Activated naive CD4-positive, alpha-beta T cell treated with anti-CD3 and anti-CD28 coated beads, Interleukin-2, amount 50 U/mL, for 16 hours (primary cell): ENCODE results near the gene MARVELD2.
"Not testable (repeated sequence)": the region's sequence is repeated elsewhere in the genome, so short reads cannot be mapped to it uniquely, and the experiment has no call there.

ENCODE experiments used
- DNase-seq: peaks from one replicate; pipeline ENCODE4 v3.0.0-alpha.2; 2020

The MARVELD2 gene

DNA sequence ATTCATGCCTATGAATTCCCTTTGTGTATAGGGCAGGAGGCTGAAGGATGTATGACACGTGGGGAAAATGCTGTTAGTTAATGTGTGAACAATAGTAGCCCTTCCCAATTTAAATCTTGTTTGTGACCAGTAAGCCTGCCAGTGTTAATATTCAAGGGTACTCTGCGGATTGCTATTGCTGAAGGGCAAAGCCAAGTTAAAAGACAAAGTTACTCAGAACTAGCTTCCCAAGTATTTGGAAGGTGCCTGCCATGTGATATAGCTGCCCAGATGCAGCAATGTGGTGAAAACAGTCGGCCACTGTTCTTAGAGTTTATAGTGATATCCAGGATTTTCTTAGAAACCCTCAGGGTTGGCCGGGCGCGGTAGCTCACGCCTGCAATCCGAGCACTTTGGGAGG is 34.6 kb downstream of the MARVELD2 start:
- DNase-seq, result no peak

DNA sequence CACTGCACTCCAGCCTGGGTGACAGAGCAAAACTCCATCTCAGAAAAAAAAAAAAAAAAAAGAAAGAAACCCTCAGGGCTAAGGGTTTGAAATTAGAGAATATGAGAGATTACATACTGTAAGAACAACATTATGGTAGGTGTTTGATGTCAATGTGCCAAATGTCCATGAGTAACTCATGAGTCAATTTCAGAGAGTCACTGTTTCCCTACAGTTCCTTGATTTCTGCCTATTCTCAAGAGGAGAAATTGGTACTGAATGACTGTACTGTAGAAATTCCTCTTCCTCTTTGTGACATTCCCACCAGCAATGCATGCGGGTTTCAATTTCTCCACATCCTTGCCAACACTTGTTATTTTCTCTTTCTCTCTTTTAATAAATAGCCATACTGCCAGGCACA is 35.2 kb downstream of the MARVELD2 start:
- DNase-seq, result no peak

DNA sequence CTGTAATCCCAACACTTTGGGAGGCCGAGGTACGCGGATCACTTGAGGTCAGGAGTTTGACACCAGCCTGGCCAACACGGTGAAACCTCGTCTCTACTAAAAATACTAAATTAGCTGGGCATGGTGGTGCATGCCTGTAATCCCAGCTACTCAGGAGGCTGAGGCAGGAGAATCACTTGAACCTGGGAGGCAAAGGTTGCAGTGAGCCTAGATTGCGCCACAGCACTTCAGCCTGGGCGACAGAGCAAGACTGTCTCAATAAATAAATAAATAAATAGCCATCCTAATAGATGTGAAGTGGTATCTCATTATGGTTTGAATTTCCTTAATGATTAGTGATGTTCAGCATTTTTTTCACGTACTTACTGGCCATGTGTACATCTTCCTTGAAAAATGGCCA is 35.6 kb downstream of the MARVELD2 start:
- DNase-seq, result not testable (repeated sequence)

DNA sequence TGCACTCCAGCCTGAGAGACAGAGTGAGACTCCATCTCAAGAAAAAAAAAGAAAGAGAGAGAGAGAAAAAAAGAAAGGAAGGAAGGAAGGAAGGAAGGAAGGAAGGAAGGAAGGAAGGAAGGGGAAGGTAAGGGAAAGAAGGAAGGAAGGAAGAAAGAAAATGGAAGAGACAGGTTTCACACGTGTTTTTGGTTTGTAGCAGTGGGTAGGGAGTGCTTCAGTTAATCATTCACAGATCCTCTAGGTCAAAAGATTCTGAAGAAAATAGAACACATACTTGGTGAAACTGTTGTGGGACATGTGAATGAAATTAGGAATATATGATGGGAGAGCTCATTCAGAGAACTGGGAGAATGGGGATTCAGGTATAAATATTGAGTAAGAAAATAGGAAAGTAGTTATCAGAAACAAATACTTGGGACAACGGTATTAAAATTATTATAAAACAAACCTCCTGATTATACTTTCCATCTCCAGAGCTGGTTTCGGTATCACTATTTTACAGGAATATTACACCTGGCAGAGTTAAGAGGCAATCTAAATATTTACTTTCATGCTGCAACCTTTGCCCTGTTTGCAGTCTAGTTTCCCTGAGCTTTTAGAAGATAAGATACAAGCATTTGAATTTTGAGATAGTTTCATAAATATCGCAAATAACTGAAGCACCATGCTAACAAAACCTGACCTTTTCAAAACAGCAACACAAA is 37.2 kb downstream of the MARVELD2 start:
- no peak for DNase-seq

DNA sequence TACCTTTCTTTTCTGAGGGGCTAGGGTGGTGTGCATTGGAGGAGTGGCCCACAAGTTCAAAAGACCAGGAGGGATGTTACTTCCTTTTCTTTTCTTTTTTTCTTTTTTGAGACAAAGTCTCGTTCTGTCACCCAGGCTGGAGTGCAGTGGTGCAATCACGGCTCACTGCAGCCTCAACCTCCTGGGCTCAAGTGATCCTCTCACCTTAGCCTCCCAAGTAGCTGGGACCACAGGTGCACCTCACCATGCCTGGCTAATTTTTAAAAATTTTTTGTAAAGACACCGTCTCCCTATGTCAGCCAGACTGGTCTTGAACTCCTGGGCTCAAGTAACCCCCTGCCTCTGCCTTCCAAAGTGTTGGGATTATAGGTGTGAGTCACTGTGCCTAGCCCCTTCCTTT is 38.6 kb downstream of the MARVELD2 start:
- DNase-seq, result not testable (repeated sequence)

DNA sequence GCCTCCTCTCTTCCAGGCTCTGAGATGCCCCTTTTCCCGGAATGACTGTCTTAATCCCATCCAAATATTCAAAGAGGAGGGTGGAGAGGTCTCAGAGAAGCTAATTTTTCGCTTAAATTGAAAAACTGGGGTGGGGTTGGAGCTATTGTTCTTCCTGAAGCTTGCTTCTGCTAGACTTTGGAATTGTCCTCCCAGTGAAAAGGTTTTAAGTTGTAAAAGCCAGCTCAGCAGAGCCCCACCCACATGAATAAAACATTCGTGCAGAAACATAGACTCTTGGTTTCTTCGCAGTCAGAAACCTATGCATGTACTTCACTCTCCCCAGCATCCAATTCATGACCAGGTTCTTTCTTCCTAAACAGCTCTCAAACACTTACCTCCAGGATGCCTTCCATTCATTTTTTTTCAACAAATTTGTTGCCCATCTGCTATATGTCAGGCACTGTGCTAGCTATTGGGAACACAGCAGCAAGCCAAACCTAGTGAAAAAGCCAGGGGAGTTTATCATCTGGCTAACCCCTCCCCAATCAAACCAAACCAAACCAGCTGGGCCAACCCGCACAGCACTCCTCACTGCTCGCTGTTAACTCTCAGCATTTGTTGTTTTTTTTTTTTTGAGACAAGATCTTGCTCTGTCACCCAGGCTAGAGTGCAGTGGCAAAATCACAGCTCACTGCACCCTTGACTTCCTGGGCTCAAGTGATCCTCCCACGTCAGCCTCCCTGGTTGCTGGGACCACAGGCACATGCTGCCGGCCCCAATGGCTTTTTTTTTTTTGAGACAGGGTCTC is 39.7 kb downstream of the MARVELD2 start:
- no peak for DNase-seq

DNA sequence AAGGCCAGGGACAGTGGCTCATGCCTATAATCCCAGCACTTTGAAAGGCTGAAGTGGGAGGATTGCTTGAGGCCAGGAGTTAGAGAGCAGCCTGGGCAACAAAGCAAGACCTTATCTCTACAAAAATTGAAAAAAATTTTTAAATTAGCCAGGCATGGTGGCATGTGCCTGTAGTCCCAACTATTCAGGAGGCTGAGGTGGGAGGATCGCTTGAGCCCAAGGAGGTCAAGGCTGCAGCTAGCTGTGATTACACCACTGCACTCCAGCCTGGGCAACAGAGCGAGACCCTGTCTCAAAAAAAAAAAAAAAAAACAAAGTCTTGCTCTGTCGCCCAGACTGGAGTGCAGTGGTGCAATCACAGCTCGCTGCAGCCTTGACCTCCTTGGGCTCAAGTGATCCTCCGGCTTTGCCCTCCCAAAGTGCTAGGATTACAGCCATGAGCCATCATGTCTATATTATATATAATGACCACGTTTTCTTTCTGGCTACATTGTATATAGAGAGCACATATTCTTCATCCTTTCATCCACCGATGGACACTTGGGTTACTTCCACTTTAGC is 40.6 kb downstream of the MARVELD2 start:
- not testable (repeated sequence) for DNase-seq

DNA sequence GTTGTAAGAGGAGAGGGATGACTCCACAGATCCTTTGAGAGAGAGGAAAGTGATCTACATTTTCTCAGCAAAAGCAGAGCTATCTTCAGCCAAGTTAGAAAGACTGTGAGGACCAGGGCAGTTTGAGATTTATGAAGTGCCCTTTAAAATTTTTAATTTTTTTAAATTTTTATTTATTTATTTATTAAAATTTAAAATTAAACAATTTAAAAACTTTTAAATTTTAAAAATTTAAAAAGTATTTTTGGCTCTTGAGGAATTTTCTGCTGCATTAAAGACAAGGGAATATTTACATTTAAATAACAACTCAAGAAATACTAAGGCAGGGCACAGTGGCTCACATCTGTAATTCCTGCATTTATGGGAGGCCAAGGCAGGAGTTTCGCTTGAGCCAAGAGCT is 47.3 kb downstream of the MARVELD2 start:
- no peak for DNase-seq

DNA sequence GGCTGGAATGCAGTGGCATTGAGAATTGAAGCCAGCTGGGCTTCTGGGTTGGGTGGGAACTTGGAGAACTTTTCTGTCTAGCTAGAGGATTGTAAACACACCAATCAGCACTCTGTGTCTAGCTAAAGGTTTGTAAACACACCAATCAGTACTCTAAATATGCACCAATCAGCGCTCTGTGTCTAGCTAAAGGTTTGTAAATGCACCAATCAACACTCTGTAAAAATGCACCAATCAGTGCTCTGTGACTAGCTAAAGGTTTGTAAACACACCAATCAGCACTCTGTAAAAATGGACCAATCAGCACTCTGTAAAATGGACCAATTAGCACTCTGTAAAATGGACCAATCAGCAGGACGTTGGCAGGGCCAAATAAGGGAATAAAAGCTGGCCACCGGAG is 51.5 kb downstream of the MARVELD2 start:
- DNase-seq, result not testable (repeated sequence)

DNA sequence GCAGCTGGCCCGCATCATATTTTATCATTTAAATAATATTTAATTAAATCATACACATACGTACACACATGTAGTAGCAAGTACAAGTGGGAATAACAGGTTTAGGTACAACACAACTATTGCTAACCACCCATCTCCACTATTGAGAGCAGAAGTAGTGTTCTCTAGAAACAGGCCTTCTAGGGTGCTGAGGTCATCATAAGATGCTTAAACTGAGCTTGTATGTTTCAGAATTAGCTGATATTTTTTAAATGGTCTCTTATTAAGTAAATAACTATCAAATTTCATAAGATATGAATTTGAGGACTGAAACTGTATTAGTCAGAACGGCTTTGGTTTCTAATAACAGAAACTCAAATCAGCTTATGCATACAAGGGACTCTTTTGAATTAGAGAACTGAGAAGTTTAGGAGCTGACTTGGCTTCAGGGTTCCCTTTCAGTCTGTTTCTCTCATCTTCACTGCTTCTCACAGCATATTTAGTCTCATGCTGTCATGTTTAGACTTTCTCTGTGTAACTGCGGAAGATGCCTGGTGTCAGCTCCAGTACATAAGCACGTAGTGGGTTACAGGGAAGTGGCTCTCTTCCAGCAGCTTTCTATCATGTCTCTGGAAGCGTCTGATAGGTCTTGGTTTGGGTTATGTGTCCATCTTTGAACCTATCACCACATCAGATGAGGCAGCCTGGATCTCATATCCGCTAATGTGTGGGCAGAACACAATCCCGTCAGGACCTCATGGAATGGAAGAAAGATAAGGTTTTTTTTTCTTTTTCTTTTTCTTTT is 52.7 kb downstream of the MARVELD2 start:
- no peak for DNase-seq

DNA sequence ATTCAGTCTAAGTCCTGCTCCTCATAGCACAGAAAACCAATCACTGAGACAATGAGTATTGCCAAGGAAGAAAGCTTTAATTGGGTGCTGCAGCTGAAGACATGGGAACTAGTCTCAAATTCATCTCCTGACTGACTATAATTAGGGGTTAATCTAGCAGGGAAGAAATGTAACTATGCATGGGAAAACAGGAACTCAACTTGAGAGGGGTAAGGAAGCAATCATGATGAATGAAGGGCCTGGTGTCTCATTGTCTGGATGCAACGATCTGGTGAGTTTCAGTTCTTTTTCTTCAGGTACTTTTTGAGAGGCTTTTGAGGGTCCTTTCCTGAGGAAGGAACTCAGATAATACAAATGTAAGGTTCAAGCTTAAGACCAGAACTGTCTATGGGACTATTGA is 53.7 kb downstream of the MARVELD2 start:
- DNase-seq, result no peak

DNA sequence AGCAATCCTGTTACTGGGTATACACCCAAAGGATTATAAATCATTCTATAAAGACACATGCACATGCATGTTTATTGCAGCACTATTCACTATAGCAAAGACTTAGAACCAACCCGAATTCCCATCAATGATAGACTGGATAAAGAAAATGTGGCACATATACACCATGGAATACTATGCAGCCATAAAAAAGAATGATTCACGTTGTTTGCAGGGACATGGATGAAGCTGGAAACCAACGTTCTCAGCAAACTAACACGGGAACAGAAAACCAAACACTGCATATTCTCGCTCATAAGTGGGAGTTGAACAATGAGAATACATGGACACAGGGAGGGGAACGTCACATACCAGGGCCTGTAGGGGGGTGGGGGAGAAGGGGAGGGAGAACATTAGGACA is 56.6 kb downstream of the MARVELD2 start:
- not testable (repeated sequence) for DNase-seq

DNA sequence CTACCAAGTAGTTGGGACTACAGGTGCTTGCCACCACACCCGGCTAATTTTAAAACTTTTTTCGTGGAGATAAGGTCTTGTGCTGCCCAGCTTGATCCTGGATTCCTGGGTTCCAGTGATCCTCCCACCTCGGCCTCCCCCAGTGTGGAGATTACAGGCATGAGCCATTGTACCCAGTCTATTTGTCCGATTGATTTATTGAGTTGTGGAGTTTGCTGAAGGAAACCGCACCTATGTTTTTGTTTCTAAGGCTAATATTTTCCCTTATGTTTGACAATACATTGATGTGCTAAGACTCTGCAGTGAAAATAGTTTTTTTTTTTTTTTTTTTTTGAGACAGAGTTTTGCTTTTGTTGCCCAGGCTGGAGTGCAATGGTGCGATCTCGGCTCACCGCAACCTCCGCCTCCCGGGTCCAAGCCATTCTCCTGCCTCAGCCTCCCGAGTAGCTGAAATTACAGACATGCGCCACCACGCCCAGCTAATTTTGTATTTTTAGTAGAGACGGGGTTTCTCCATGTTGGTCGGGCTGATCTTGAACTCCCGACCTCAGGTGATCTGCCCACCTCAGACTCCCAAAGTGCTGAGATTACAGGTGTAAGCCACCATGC is 57.7 kb downstream of the MARVELD2 start:
- not testable (repeated sequence) for DNase-seq

DNA sequence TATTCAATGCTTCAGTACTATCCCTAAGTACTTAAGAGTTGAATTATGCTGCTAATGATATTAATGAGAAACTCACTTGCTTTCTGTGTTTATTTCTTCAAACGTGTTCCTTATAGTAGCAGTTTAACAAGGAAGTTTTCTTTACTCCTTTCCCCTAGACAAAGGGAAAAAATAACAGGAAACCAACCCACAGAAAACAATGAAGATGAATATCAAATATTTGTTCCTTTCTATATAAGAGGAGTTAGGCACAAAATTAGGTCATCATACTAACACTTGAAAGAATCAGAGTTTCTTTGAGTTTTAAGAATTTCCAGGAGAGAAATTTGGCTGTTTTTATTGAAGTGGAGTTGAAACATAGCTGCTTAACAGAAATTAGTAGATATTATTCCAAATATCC is 62.3 kb downstream of the MARVELD2 start:
- DNase-seq, result no peak

DNA sequence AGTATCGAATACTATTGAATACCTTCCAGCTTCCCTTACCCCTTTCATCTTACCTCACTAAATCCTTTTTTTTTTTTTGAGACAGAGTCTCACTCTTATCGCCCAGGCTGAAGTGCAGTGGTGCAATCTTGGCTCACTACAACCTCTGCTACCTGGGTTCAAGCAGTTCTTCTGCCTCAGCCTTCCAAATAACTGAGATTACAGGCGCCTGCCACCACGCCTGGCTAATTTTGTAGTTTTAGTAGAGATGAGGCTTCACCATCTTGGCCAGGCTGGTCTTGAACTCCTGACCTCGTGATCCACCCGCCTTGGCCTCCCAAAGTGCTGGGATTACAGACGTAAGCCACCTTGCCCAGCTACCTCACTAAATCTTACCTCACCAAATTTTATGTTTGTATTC is 63.4 kb downstream of the MARVELD2 start:
- DNase-seq, result not testable (repeated sequence)

DNA sequence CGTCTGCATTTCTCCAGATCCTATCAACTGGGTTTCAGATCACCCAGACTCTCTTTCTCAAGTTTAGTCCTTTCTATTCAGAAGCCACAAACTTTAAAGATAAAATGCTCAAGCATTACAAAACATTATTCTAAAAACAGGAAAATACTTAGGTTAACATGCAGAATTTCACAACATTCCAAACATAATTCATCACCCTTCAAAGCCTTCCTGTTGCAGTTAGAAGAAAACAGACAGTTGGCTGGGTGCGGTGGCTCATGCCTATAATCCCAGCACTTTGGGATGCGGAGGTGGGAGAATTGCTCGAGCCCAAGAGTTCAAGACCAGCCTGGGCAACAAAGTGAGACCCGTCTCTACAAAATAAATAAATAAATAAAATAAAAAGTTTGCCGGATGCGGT is 70.0 kb downstream of the MARVELD2 start:
- DNase-seq, result no peak

DNA sequence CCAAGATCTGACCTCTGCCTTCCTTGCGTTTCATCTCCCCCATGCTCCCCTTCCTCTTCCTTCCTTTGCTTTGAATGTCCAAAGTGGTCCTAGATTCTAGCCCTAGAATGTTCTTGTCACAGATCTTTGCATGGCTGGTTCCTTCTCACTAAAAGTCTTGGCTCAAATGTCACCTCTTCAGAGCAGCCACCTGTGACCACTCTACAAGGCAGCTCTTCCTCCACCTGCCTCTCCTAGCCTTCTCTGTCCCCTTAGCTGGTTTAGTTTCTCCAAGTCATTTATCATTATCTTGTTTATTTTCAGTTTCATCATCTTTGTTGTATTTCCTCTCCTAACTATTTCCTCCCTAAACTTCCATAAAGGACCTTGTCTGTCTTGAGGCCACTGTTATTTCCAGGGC is 70.6 kb downstream of the MARVELD2 start:
- DNase-seq, result no peak

DNA sequence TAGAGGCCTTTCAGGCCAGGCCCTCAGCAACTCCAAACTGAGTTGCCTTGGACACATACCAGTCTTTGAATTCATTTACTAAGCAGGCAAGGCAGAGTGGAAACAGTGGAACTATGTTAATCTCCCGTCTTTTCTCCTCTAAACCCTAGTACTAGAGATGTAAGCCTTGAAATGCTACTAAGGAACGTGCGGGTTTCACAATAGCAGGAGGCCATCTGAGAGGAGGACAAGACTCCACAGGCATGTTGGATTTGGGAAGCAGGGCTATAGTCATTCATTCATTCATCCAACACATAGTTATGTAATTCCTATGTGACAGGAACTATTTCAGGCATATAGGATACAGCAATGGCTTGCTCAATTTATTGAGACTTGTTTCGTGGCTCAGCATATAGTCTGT is 74.3 kb downstream of the MARVELD2 start:
- DNase-seq, result no peak

DNA sequence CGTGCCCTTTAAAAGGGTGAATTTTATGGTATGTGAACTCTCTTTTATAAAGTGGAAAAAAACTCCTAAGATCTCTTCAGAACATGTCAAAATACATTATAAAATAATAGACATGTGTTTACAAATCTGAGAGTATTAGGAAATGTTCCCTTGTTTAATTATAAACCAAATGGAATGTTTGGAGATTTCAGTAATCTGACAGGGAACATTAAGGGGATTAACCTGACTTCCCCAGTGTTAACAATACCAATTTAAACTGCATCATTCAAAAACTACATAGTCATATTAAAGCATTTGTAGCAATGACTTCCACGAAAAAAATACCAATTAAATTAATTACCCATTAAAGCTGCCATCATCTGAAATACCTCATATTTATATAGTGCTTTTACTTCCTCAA is 76.1 kb downstream of the MARVELD2 start:
- no peak for DNase-seq

DNA sequence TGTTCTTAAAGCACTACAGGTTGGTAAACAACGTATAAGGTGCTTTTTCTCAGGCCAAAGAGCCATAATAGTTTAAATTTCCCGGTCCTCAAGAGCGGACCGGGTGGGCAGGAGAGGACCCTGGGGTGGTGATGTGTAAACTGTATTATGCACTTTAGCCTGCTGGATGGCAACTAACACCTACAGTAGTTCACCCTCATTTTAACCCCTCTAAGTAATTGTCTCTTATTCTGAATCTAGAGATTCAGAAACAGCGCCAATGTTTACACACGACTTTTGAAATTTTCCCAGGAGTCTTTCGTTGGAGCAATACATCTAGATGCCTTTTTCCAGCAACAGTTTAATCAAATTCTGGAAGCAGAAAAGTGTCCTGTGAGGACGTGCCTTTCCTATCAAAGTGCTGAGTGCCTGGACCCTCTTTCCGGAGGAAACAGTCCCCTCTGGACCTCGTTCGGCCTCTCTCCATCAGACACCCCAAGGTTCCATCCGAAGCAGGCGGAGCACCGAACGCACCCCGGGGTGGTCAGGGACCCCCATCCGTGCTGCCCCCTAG is 77.0 kb downstream of the MARVELD2 start:
- no peak for DNase-seq

DNA sequence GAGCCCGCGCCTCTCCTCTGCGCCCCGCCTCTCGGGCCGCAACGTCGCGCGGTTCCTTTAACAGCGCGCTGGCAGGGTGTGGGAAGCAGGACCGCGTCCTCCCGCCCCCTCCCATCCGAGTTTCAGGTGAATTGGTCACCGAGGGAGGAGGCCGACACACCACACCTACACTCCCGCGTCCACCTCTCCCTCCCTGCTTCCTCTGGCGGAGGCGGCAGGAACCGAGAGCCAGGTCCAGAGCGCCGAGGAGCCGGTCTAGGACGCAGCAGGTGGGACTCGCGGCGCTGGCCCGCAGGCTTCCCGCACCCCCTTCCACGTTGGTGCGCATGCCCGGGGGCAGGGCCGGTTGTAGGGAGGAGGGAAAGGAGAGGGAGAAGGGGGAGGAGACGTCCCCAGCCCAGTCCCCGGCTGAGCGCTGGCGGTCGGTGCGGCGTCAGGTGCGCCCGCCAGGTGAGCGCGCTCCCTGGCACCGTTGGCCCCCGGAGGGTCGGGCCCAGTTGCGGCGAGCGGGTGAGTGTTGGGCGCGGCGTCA is 77.5 kb downstream of the MARVELD2 start, which contains the start of gene OCLN:
Gene OCLN (plus strand): TSS at position 400 of the 532 bp plus-strand sequence. CDS start 11,455 bp downstream, outside the sequence.
- DNase-seq, result peak; percentile 26

DNA sequence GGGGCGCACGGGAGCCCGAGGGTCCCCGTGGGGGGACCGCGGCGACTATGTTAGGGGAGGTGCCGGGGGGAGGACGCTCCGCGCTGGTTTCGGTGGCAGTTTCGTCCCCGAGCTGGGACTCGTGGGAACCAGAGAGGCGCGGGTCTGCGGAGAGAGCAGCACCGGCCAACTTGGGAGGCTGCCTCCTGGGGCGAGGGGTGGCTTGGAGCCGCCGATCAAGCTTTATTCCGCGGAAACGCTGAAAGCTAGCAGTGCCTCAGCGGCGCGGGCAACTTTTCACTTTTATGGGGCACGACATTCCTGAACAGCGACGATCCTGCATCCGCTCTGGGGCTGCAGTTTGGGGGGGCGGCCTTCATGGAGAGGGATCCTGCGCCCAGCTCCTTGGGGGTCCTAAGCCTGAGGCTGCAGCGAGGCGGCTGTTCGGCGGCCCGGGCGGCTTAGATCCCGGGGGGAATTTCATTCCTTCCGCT is 78.0 kb downstream of the MARVELD2 start:
- DNase-seq, result peak; percentile 19
